ENCODE measurements around the gene TRIM40. TPM values are rescaled to one million over a fixed set of nuclear protein-coding genes. Genes with fewer than 3 reads are reported as not detected.

The TRIM40 gene
- total RNA-seq, 2 donors from 2014 or later = not detected

DNA sequence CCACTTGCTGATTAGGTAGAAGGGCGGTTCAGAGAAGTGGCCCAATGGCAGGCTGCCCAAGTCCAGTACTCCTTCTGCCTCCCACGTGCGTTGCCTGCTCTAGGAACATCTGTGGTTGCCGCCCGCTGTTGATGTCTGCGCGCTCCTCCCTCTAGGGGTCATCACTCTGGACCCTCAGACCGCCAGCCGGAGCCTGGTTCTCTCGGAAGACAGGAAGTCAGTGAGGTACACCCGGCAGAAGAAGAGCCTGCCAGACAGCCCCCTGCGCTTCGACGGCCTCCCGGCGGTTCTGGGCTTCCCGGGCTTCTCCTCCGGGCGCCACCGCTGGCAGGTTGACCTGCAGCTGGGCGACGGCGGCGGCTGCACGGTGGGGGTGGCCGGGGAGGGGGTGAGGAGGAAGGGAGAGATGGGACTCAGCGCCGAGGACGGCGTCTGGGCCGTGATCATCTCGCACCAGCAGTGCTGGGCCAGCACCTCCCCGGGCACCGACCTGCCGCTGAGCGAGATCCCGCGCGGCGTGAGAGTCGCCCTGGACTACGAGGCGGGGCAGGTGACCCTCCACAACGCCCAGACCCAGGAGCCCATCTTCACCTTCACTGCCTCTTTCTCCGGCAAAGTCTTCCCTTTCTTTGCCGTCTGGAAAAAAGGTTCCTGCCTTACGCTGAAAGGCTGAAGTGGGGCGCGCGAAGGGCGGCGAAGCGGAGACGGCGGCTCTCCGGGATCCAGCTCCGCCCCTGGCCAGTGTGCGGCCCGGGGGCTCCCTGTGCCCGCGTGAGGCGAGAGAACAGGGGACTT, 35.9 kb downstream of the TRIM40 start:
- DNase-seq (ENCODE audit: low spot score) = no peak
- Mint-ChIP-seq H3K36me3 (no peaks in the 10 kb centered on the region), H3K27ac (no peak overlapping the region), H3K4me3 (no peak overlapping the region), H3K27me3 (peaks cover 42 to 66% of the 10 kb centered on the region in 2 donors), H3K4me1 (ENCODE audit: low read depth in 2 of 2) (no peaks in the 10 kb centered on the region), H3K9me3 (no peaks in the 10 kb centered on the region)
- ATAC-seq = peak; percentile 45

GRCh38 chr6:30172681-30173080, 36.7 kb downstream of the TRIM40 start:
- Mint-ChIP-seq H3K36me3 (no peaks in the 10 kb centered on the region), H3K4me3 (no peak overlapping the region), H3K27me3 (peaks cover 44 to 69% of the 10 kb centered on the region in 2 donors), H3K9me3 (no peaks in the 10 kb centered on the region), H3K27ac (no peak overlapping the region), H3K4me1 (ENCODE audit: low read depth in 2 of 2) (no peaks in the 10 kb centered on the region)
- ATAC-seq (no peak), DNase-seq (ENCODE audit: low spot score) (no peak)

DNA sequence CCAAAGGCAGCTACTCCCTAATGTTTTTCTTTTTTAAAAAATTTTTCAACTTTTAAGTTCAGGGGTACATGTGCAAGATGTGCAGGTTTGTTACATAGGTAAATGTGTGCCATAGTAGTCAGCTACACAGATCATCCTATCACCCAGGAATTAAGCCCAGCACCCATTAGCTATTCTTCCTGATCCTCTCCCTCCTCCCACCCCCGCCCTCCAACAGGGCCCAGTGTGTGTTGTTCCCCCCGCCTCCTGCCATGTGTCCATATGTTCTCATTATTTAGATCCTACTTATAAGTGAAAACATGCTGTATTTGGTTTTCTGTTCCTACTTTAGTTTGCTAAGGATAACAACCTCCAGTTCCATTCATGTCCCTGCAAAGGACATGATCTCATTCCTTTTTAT, 39.8 kb downstream of the TRIM40 start:
- Mint-ChIP-seq H3K9me3 (peaks cover 6% of the 10 kb centered on the region), H3K36me3 (peaks cover 6% of the 10 kb centered on the region), H3K27me3 (peaks cover 33 to 60% of the 10 kb centered on the region in 2 donors), H3K27ac (no peak overlapping the region), H3K4me3 (no peak overlapping the region), H3K4me1 (ENCODE audit: low read depth in 2 of 2) (no peaks in the 10 kb centered on the region)
- ATAC-seq (no peak), DNase-seq (ENCODE audit: low spot score) (no peak)

- no peak overlapping the region for H3K27ac Mint-ChIP-seq
- peaks cover 10% of the 10 kb centered on the region for H3K36me3 Mint-ChIP-seq
- H3K4me3 Mint-ChIP-seq = no peak overlapping the region
- H3K4me1 Mint-ChIP-seq (ENCODE audit: low read depth in 2 of 2) = no peaks in the 10 kb centered on the region
- ATAC-seq = no peak
- peaks cover 24 to 45% of the 10 kb centered on the region in 2 donors for H3K27me3 Mint-ChIP-seq
- peaks cover 10% of the 10 kb centered on the region for H3K9me3 Mint-ChIP-seq
- DNase-seq (ENCODE audit: low spot score) = no peak
Observed at GRCh38 chr6:30178837-30179236, 42.9 kb downstream of the TRIM40 start.

DNA sequence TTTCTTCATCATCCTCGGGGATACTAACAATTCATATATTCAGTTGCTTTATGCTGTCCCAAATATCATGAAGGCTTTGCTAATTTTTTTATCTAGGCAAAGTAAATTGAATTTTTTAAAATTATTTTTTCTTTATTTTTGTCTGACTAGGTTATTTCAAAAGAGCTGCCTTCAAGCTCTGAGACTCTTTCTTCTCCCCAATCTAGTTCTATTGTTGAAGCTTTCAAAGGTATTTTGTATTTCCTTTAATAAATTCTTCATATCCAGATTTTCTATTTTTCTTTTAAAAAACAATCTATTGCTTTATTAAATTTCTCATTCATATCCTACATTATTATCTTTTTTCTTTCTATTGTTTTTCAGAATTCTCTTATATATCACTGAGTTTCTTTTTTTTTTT, 44.2 kb downstream of the TRIM40 start:
- H3K4me1 Mint-ChIP-seq (ENCODE audit: low read depth in 2 of 2) = no peaks in the 10 kb centered on the region

DNA sequence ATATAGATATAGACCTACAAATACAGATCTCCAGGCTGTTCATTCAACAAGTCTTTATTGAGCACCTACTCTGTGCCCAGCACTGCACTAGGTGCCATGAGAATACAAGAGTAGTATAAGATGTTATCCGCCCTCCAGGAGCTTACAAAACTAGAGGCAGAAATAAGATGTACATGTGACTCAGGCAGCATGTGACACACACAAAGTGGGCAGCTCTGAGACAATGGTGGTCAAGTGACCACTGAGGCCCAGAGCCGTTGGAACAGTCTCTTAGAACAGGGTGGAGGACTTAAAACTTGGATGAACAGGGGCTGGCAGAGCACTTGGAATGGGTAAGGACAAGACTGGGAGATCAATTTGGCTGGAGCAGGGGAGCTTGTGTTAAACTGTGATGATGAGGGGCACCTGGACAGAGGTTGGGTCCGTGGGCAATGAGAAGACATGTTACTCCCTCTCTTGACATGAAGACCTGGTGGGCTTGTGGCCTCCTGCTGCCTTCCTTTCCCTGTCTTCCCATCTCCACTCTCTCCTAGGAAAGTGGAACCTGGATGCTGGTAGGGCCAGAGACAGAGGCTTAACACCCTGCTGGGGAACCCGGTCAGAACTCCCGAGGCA, 48.6 kb downstream of the TRIM40 start:
- DNase-seq (ENCODE audit: low spot score) (no peak), ATAC-seq (no peak)
- Mint-ChIP-seq H3K4me3 (no peak overlapping the region), H3K27ac (peak overlapping the region in 1 of 2 donors; percentile 1), H3K36me3 (peaks cover 36% of the 10 kb centered on the region), H3K27me3 (peaks cover 3 to 4% of the 10 kb centered on the region in 2 donors), H3K9me3 (peaks cover 7% of the 10 kb centered on the region), H3K4me1 (ENCODE audit: low read depth in 2 of 2) (no peaks in the 10 kb centered on the region)

More for the DNA sequence above, 44.2 kb downstream of the TRIM40 start:
- Mint-ChIP-seq H3K27ac (no peak overlapping the region), H3K27me3 (peaks cover 24 to 44% of the 10 kb centered on the region in 2 donors), H3K36me3 (peaks cover 18% of the 10 kb centered on the region), H3K4me3 (no peak overlapping the region), H3K9me3 (peaks cover 10% of the 10 kb centered on the region)
- DNase-seq (ENCODE audit: low spot score) (no peak), ATAC-seq (no peak)

GRCh38 chr6:30185846-30186484, 50.0 kb downstream of the TRIM40 start:
- H3K27ac Mint-ChIP-seq = no peak overlapping the region
- peaks cover 38% of the 10 kb centered on the region for H3K36me3 Mint-ChIP-seq
- ATAC-seq = no peak
- H3K9me3 Mint-ChIP-seq = peaks cover 2% of the 10 kb centered on the region
- no peaks in the 10 kb centered on the region for H3K27me3 Mint-ChIP-seq
- H3K4me1 Mint-ChIP-seq (ENCODE audit: low read depth in 2 of 2) = no peaks in the 10 kb centered on the region
- DNase-seq (ENCODE audit: low spot score) = no peak
- H3K4me3 Mint-ChIP-seq = no peak overlapping the region

GRCh38 chr6:30188541-30188940, 52.6 kb downstream of the TRIM40 start:
- Mint-ChIP-seq H3K27ac (no peak overlapping the region), H3K4me1 (ENCODE audit: low read depth in 2 of 2) (peaks cover 0 to 2% of the 10 kb centered on the region in 2 donors), H3K36me3 (peaks cover 37% of the 10 kb centered on the region), H3K9me3 (no peaks in the 10 kb centered on the region), H3K4me3 (no peak overlapping the region), H3K27me3 (no peaks in the 10 kb centered on the region)
- no peak for DNase-seq (ENCODE audit: low spot score)
- peak in 1 of 2 donors; percentile 40 for ATAC-seq

GRCh38 chr6:30192076-30192475, 56.1 kb downstream of the TRIM40 start:
- Mint-ChIP-seq H3K27me3 (no peaks in the 10 kb centered on the region), H3K9me3 (no peaks in the 10 kb centered on the region), H3K4me1 (ENCODE audit: low read depth in 2 of 2) (peaks cover 0 to 9% of the 10 kb centered on the region in 2 donors), H3K36me3 (peaks cover 25% of the 10 kb centered on the region), H3K27ac (no peak overlapping the region), H3K4me3 (no peak overlapping the region)
- ATAC-seq = no peak
- DNase-seq (ENCODE audit: low spot score) = no peak

DNA sequence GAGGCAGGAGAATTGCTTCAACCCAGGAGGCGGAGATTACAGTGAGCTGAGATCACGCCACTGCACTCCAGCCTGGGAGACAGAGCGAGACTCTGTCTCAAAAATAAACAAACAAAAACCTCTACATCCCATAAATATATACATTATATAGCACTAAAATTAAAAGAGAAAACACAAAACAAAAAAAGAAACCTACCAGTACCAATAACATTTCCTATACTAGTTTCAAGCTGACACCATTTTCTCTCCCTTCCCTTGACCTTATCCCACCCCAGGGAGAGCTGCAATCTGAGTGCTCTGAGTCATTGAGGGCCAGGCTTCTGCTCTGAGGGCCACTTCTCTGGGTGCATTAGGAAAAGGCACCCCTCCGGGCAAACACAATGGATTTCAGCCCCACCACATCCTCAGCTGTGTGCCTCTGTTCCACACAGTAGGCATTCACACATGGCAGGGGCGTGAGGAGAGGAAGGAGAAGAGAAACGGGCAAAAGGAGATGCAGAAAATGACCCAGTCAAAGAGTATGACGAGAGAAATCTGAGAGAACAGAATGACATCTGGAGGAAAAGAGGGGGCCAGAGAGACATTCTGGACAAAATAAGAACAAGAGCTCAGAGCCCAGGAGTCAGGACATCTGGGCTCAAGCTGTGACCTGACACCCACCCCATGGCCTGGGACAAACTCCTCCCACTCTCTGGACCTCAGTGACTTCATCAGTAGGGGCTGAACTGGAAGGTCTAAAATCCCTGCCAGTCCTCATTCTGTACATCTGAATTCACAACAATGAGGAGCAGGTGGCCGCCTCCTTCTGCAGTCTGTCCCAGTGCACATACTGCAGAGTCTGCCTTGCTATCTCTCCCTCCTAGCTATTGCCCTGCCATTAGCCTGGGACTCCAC, 59.1 kb downstream of the TRIM40 start:
- H3K36me3 Mint-ChIP-seq = peaks cover 9% of the 10 kb centered on the region
- ATAC-seq (peak in 1 of 2 donors; percentile 22), DNase-seq (ENCODE audit: low spot score) (no peak)
- no peak overlapping the region for H3K27ac Mint-ChIP-seq
- no peaks in the 10 kb centered on the region for H3K9me3 Mint-ChIP-seq
- no peaks in the 10 kb centered on the region for H3K27me3 Mint-ChIP-seq
- no peak overlapping the region for H3K4me3 Mint-ChIP-seq
- H3K4me1 Mint-ChIP-seq (ENCODE audit: low read depth in 2 of 2) = peaks cover 0 to 21% of the 10 kb centered on the region in 2 donors

- H3K27ac Mint-ChIP-seq = no peak overlapping the region
- DNase-seq (ENCODE audit: low spot score) (no peak), ATAC-seq (no peak)
- no peaks in the 10 kb centered on the region for H3K27me3 Mint-ChIP-seq
- peaks cover 6% of the 10 kb centered on the region for H3K36me3 Mint-ChIP-seq
- H3K4me1 Mint-ChIP-seq (ENCODE audit: low read depth in 2 of 2) = peaks cover 7 to 27% of the 10 kb centered on the region in 2 donors
- no peaks in the 10 kb centered on the region for H3K9me3 Mint-ChIP-seq
- no peak overlapping the region for H3K4me3 Mint-ChIP-seq
Observed at GRCh38 chr6:30195951-30196350, 60.0 kb downstream of the TRIM40 start.

DNA sequence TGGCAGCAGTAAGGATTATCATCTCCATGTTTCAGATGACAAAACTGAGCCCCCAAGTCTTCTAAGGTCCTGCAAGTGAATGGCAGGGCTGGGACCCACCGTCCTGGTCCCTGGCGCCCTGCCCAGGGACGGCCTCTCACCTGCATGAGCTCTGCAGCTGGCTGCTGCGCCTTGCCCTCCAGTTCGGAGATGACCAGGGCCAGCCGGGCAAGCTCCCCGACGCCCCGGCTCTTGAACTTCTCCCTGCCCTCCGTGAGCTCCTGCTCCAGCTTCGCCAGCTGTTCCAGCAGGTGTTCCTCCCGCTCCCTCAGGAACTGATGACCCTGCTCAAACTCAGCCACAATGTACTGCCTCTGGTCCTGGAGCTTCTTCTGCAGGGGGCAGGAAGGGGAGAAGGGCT, 60.4 kb downstream of the TRIM40 start:
- H3K27ac Mint-ChIP-seq = no peak overlapping the region

More for the DNA sequence above, 60.4 kb downstream of the TRIM40 start:
- Mint-ChIP-seq H3K4me1 (ENCODE audit: low read depth in 2 of 2) (peaks cover 10 to 32% of the 10 kb centered on the region in 2 donors), H3K36me3 (peaks cover 6% of the 10 kb centered on the region), H3K4me3 (no peak overlapping the region), H3K27me3 (no peaks in the 10 kb centered on the region), H3K9me3 (no peaks in the 10 kb centered on the region)
- no peak for ATAC-seq
- no peak for DNase-seq (ENCODE audit: low spot score)

Measured in natural killer cell treated with Interleukin-12 subunit alpha and Interleukin-12 subunit beta and Interleukin-15 and Interleukin-18, amount 100 ng/mL, for 72 hours (primary cell).